SK-N-SH (cell line): ENCODE measurements around the gene DDX46. TPM values are rescaled to one million over a fixed set of nuclear protein-coding genes. Genes with fewer than 3 reads are reported as not detected.

Experiments
- CTCF ChIA-PET: fragments of 300-600, 350-600 bp; formaldehyde crosslinking; extraction: SDS; loops from one replicate; lab custom pipeline; 2021; lab: Yijun Ruan, JAX
- POLR2A ChIA-PET: fragments of 350-600 bp; sonication (Branson Sonifier 250); formaldehyde crosslinking; extraction: SDS; loops from one replicate; lab custom pipeline; 2020; ENCODE audit warnings: antibody characterized with exemption, inconsistent platforms; lab: Yijun Ruan, JAX
- DNase-seq: peaks from one replicate; pipeline ENCODE4 v3.0.0; 2012
- H2AFZ ChIP-seq: fragments of 200-600 bp; sonication (generic); 2 replicates; pipeline ENCODE4 v1.8.1; 2016; ENCODE audit warnings: antibody characterized with exemption, mild to moderate bottlenecking, low read depth
- H3F3A ChIP-seq: fragments of 200-600 bp; sonication (generic); replicated peaks from 2 replicates; pipeline ENCODE3; 2016; ENCODE audit warnings: antibody characterized with exemption, mild to moderate bottlenecking; ENCODE audit not compliant: insufficient read depth
- H3K27ac ChIP-seq, 2 experiments: fragments of 200-500 bp in 1 of 2; fragments of 200-600 bp in 1 of 2; sonication (Bioruptor generic) in 1 of 2; sonication (generic), shearing (Covaris generic) in 1 of 2; 2 replicates each; pipeline versions ENCODE4 v1.5.1 to v1.6.1; 2014 to 2016; ENCODE audit warnings: low read depth in 2 of 2, inconsistent platforms in 1 of 2, low read length in 1 of 2, mild to moderate bottlenecking in 1 of 2, mixed read lengths in 1 of 2
- H3K27me3 ChIP-seq: fragments of 200-600 bp; sonication (generic), shearing (Covaris generic); 2 replicates; pipeline ENCODE4 v1.6.1; 2016; ENCODE audit warnings: mixed run types; ENCODE audit not compliant: insufficient read depth
- H3K36me3 ChIP-seq, 2 experiments: fragments of 200-500 bp in 1 of 2; fragments of 200-600 bp in 1 of 2; sonication (Bioruptor generic) in 1 of 2; sonication (generic) in 1 of 2; replicated peaks in 1 of 2; 2 replicates each; pipeline versions ENCODE3 to v1.5.1; 2014 to 2016; ENCODE audit warnings: low read length in 1 of 2, mild to moderate bottlenecking in 1 of 2; ENCODE audit not compliant: insufficient read depth in 2 of 2, control insufficient read depth in 1 of 2
- H3K4me1 ChIP-seq, 2 experiments: fragments of 200-500 bp in 1 of 2; fragments of 200-600 bp in 1 of 2; sonication (Bioruptor generic) in 1 of 2; sonication (generic), shearing (Covaris generic) in 1 of 2; 2 replicates each; pipeline versions ENCODE4 v1.5.1 to v1.6.1; 2014 to 2016; ENCODE audit warnings: low read depth in 1 of 2, low read length in 1 of 2, mixed run types in 1 of 2; ENCODE audit not compliant: insufficient read depth in 2 of 2, control insufficient read depth in 1 of 2
- H3K4me2 ChIP-seq: fragments of 200-600 bp; sonication (generic), shearing (Covaris generic); 2 replicates; pipeline ENCODE4 v1.6.1; 2017; ENCODE audit warnings: mixed run types
- H3K4me3 ChIP-seq, 2 experiments: fragments of 200-500 bp in 1 of 2; fragments of 200-600 bp in 1 of 2; sonication (Bioruptor generic) in 1 of 2; sonication (generic), shearing (Covaris generic) in 1 of 2; 2 replicates each; pipeline versions ENCODE4 v1.5.1 to v1.8.1; 2014 to 2016; ENCODE audit warnings: low read depth in 2 of 2, inconsistent platforms in 1 of 2, low read length in 1 of 2, mild to moderate bottlenecking in 1 of 2, mixed read lengths in 1 of 2, moderate library complexity in 1 of 2
- H3K79me2 ChIP-seq: fragments of 200-600 bp; sonication (generic); 2 replicates; pipeline ENCODE4 v1.8.1; 2017; ENCODE audit warnings: mild to moderate bottlenecking; ENCODE audit not compliant: insufficient read depth
- H3K9ac ChIP-seq: fragments of 200-600 bp; sonication (generic); 2 replicates; pipeline ENCODE4 v1.6.1; 2017; ENCODE audit warnings: mixed run types
- H3K9me2 ChIP-seq: fragments of 200-600 bp; sonication (generic); 2 replicates; pipeline ENCODE4 v1.6.1; 2017; ENCODE audit warnings: mixed run types
- H3K9me3 ChIP-seq: fragments of 200-600 bp; sonication (generic); 2 replicates; pipeline ENCODE4 v1.6.1; 2017; ENCODE audit warnings: mixed run types, mild to moderate bottlenecking, moderate library complexity
- H4K20me1 ChIP-seq: fragments of 200-600 bp; sonication (generic); 2 replicates; pipeline ENCODE4 v1.6.1; 2017; ENCODE audit warnings: mild to moderate bottlenecking, mixed run types; ENCODE audit not compliant: insufficient read depth
- ELF1 ChIP-seq: IDR thresholded peaks from 2 replicates; pipeline ENCODE4 v1.4.0; 2012
- EP300 ChIP-seq, 2 experiments: IDR thresholded peaks; 2 replicates each; pipeline versions ENCODE4 v1.4.0 to v1.6.1; 2012; ENCODE audit warnings: borderline replicate concordance in 1 of 2, low read depth in 1 of 2, low read length in 1 of 2
- FOSL2 ChIP-seq: IDR thresholded peaks from 2 replicates; pipeline ENCODE4 v1.4.0; 2012; ENCODE audit warnings: low read depth, mild to moderate bottlenecking, moderate library complexity, borderline replicate concordance
- FOXM1 ChIP-seq: IDR thresholded peaks from 2 replicates; pipeline ENCODE4 v1.4.0; 2012; ENCODE audit warnings: low read depth, mild to moderate bottlenecking
- GABPA ChIP-seq: IDR thresholded peaks from 2 replicates; pipeline ENCODE4 v1.4.0; 2012; ENCODE audit warnings: low read depth, mild to moderate bottlenecking
- JUND ChIP-seq: IDR thresholded peaks from 2 replicates; pipeline ENCODE4 v1.4.0; 2012
- NRF1 ChIP-seq: IDR thresholded peaks from 2 replicates; pipeline ENCODE4 v1.6.1; 2012; ENCODE audit warnings: low read depth, mild to moderate bottlenecking, low read length
- RCOR1 ChIP-seq: fragments of 150-350 bp; IDR thresholded peaks from 2 replicates; pipeline ENCODE4 v1.6.1; 2017; ENCODE audit warnings: antibody characterized with exemption, low read length
- RFX5 ChIP-seq: IDR thresholded peaks from 2 replicates; pipeline ENCODE4 v1.6.1; 2012; ENCODE audit warnings: mild to moderate bottlenecking, improper control_type of control experiment, low read length
- RXRA ChIP-seq: IDR thresholded peaks from 2 replicates; pipeline ENCODE4 v1.4.0; 2012; ENCODE audit warnings: low read depth, mild to moderate bottlenecking, borderline replicate concordance
- SIN3A ChIP-seq: IDR thresholded peaks from 2 replicates; pipeline ENCODE4 v1.6.1; 2012; ENCODE audit warnings: low read depth, mild to moderate bottlenecking, low read length, moderate library complexity, borderline replicate concordance
- SMC3 ChIP-seq: IDR thresholded peaks from 2 replicates; pipeline ENCODE4 v1.6.1; 2012; ENCODE audit warnings: low read depth, low read length, improper control_type of control experiment
- TAF1 ChIP-seq: IDR thresholded peaks from 2 replicates; pipeline ENCODE4 v1.6.1; 2012; ENCODE audit warnings: low read depth, mild to moderate bottlenecking, low read length, moderate library complexity, borderline replicate concordance
- TCF12 ChIP-seq: IDR thresholded peaks from 2 replicates; pipeline ENCODE4 v1.4.0; 2012
- WGBS: methylation state at CpG from one replicate; pipeline ENCODE4 v1.1.6; 2017; ENCODE audit warnings: low lambda C conversion rate; 5-methylcytosine and 5-hydroxymethylcytosine counted together
- polyA plus RNA-seq, 3 experiments: library from polyadenylated mRNA; depleted of rRNA; stranded (reverse); fragments of >200 nt; gene quantifications; 2 replicates each; pipeline ENCODE4 v1.2.3, GENCODE V29; 2012
- TF ChIP-seq, protein P1 (sequence below): IDR thresholded peaks from 2 replicates; pipeline ENCODE4 v1.4.0; 2012; ENCODE audit warnings: low read depth, borderline replicate concordance
- TF ChIP-seq, protein P2 (sequence below): IDR thresholded peaks from 2 replicates; pipeline ENCODE4 v1.6.1; 2012; ENCODE audit warnings: mild to moderate bottlenecking, low read depth, low read length, moderate library complexity
- TF ChIP-seq, protein P3 (sequence below): fragments of 150-350 bp; IDR thresholded peaks from 2 replicates; pipeline ENCODE4 v1.6.1; 2017; ENCODE audit warnings: antibody characterized with exemption, low read length, low read depth, borderline replicate concordance

Gene DDX46
- polyA plus RNA-seq, 1 of the 3 experiments (the other 2 are of a cell fraction) = 20.3 TPM

DNA sequence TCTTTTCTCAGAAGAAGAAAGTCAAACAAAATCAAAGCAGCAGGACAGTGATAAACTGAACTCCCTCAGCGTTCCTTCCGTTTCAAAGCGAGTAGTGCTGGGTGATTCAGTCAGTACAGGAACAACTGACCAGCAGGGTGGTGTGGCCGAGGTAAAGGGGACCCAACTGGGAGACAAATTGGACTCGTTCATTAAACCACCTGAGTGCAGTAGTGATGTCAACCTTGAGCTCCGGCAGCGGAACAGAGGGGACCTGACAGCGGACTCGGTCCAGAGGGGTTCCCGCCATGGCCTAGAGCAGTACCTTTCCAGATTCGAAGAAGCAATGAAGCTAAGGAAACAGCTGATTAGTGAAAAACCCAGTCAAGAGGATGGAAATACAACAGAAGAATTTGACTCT is 17.5 kb upstream of the DDX46 start:
- H2AFZ ChIP-seq = no peak overlapping the region
- no peaks in the 10 kb centered on the region for H3K27me3 ChIP-seq
- no peaks in the 10 kb centered on the region for H3K9me3 ChIP-seq
- CTCF ChIA-PET = interaction anchor here (0.8 to 3.5 kb wide), 4 partner anchors 17 to 330 kb away, joined by 3 to 16 read pairs (median 8); partner anchors contain the start of genes DDX46 and PCBD2
- H3K79me2 ChIP-seq = peaks cover 68% of the 10 kb centered on the region
- no peak overlapping the region for H3K4me2 ChIP-seq
- H3K27ac ChIP-seq = no peak overlapping the region
- TF ChIP-seq ELF1 = no peak
- no peak for TF ChIP-seq EP300 (IDR thresholded peaks at IDR 0.05; ENCODE audit: borderline replicate concordance in 1 of 2, low read depth in 1 of 2, low read length in 1 of 2)
- TF ChIP-seq RFX5 = no peak
- no peak for TF ChIP-seq RXRA
- no peak for TF ChIP-seq SMC3
- no peak for TF ChIP-seq SIN3A
- TF ChIP-seq, protein P1, sequence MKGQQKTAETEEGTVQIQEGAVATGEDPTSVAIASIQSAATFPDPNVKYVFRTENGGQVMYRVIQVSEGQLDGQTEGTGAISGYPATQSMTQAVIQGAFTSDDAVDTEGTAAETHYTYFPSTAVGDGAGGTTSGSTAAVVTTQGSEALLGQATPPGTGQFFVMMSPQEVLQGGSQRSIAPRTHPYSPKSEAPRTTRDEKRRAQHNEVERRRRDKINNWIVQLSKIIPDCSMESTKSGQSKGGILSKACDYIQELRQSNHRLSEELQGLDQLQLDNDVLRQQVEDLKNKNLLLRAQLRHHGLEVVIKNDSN = no peak
- no peak for TF ChIP-seq JUND
- no peak for TF ChIP-seq RCOR1
- TF ChIP-seq GABPA = no peak
- no peak for TF ChIP-seq FOSL2
- TF ChIP-seq, all 33 proteins: peak for 0
- Histone ChIP-seq H3K9me2 (no peaks in the 10 kb centered on the region), H4K20me1 (0 out of 2 replicates have a peak, but pooled peaks cover 3% of the 10 kb centered on the region), H3K36me3 (peaks cover 6 to 31% of the 10 kb centered on the region in 2 experiments), H3K9ac (no peak overlapping the region), H3K4me3 (no peak overlapping the region), H3F3A (peaks cover 11% of the 10 kb centered on the region), H3K4me1 (peaks cover 0 to 12% of the 10 kb centered on the region in 2 experiments; a peak in 2 of 4 replicates)
- no peak for DNase-seq
- POLR2A ChIA-PET = interaction anchor here (2.1 kb wide), 1 partner anchor 17 kb away, joined by 8 read pairs; the partner anchor contains the start of gene DDX46
- 91% methylated on average over 11 of the region's 11 CpGs for WGBS

DNA sequence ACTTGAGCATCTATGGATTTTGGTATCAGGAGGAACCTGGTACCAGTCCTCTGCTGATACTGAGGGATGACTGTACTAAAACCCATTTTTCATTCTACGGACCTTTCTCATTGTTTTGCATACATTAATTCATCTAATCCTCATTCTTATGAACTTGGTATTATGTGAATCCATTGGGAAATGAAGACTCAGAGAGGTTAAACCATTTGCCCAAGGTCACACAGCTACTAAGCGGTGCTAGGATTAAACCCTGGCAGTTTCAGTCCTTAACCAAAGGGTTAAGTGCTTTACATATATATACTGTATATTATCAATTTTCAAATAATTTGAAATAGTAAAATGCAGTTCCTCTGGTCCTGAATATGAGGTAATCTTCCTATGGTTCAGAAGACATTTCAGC is 16.4 kb upstream of the DDX46 start:
- peaks cover 11% of the 10 kb centered on the region for H3F3A ChIP-seq
- H2AFZ ChIP-seq = no peak overlapping the region
- DNase-seq = no peak
- peaks cover 6 to 31% of the 10 kb centered on the region in 2 experiments for H3K36me3 ChIP-seq
- H3K9me2 ChIP-seq = no peaks in the 10 kb centered on the region
- H3K4me1 ChIP-seq = peaks cover 0 to 12% of the 10 kb centered on the region in 2 experiments; a peak in 2 of 4 replicates
- 98% methylated on average over 2 of the region's 2 CpGs for WGBS
- H3K27ac ChIP-seq = no peak overlapping the region
- CTCF ChIA-PET = no interaction called here
- H3K4me2 ChIP-seq = no peak overlapping the region
- H3K9ac ChIP-seq = no peak overlapping the region
- POLR2A ChIA-PET = no interaction called here
- H4K20me1 ChIP-seq = 0 out of 2 replicates have a peak, but pooled peaks cover 3% of the 10 kb centered on the region
- H3K9me3 ChIP-seq = no peaks in the 10 kb centered on the region
- no peak overlapping the region for H3K4me3 ChIP-seq
- H3K79me2 ChIP-seq = peaks cover 68% of the 10 kb centered on the region
- H3K27me3 ChIP-seq = no peaks in the 10 kb centered on the region
- TF ChIP-seq FOXM1 = no peak
- TF ChIP-seq SIN3A = no peak
- no peak for TF ChIP-seq RXRA
- TF ChIP-seq, protein P2, sequence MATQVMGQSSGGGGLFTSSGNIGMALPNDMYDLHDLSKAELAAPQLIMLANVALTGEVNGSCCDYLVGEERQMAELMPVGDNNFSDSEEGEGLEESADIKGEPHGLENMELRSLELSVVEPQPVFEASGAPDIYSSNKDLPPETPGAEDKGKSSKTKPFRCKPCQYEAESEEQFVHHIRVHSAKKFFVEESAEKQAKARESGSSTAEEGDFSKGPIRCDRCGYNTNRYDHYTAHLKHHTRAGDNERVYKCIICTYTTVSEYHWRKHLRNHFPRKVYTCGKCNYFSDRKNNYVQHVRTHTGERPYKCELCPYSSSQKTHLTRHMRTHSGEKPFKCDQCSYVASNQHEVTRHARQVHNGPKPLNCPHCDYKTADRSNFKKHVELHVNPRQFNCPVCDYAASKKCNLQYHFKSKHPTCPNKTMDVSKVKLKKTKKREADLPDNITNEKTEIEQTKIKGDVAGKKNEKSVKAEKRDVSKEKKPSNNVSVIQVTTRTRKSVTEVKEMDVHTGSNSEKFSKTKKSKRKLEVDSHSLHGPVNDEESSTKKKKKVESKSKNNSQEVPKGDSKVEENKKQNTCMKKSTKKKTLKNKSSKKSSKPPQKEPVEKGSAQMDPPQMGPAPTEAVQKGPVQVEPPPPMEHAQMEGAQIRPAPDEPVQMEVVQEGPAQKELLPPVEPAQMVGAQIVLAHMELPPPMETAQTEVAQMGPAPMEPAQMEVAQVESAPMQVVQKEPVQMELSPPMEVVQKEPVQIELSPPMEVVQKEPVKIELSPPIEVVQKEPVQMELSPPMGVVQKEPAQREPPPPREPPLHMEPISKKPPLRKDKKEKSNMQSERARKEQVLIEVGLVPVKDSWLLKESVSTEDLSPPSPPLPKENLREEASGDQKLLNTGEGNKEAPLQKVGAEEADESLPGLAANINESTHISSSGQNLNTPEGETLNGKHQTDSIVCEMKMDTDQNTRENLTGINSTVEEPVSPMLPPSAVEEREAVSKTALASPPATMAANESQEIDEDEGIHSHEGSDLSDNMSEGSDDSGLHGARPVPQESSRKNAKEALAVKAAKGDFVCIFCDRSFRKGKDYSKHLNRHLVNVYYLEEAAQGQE = no peak
- no peak for TF ChIP-seq TCF12
- TF ChIP-seq, protein P3, sequence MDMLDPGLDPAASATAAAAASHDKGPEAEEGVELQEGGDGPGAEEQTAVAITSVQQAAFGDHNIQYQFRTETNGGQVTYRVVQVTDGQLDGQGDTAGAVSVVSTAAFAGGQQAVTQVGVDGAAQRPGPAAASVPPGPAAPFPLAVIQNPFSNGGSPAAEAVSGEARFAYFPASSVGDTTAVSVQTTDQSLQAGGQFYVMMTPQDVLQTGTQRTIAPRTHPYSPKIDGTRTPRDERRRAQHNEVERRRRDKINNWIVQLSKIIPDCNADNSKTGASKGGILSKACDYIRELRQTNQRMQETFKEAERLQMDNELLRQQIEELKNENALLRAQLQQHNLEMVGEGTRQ = no peak
- no peak for TF ChIP-seq GABPA
- TF ChIP-seq EP300 (IDR thresholded peaks at IDR 0.05; ENCODE audit: borderline replicate concordance in 1 of 2, low read depth in 1 of 2, low read length in 1 of 2) = no peak
- TF ChIP-seq RFX5 = no peak
- no peak for TF ChIP-seq ELF1
- TF ChIP-seq FOSL2 = no peak
- no peak for TF ChIP-seq NRF1
- TF ChIP-seq TAF1 = no peak
- TF ChIP-seq, all 33 proteins: peak for 0
